Prostate gland (tissue), 2 donors: Measurements from ENCODE around the gene TRAPPC6A.

Experiments
- POLR2A ChIP-seq: fragments of 450-650 bp; IDR thresholded peaks from one replicate; pipeline ENCODE4 v1.6.1; 2016; ENCODE audit warnings: antibody characterized with exemption, mild to moderate bottlenecking
- TF ChIP-seq, protein P1 (sequence below), 4 experiments: fragments of 200-600 bp in 2 of 4; fragments of 450-650 bp in 2 of 4; sonication (generic) in 2 of 4; IDR thresholded peaks; 1 replicate in 3 of 4; 2 replicates in 1 of 4; pipeline ENCODE4 v1.5.1; 2016 to 2019; ENCODE audit warnings: antibody characterized with exemption in 4 of 4, mild to moderate bottlenecking in 2 of 4, moderate library complexity in 2 of 4

DNA sequence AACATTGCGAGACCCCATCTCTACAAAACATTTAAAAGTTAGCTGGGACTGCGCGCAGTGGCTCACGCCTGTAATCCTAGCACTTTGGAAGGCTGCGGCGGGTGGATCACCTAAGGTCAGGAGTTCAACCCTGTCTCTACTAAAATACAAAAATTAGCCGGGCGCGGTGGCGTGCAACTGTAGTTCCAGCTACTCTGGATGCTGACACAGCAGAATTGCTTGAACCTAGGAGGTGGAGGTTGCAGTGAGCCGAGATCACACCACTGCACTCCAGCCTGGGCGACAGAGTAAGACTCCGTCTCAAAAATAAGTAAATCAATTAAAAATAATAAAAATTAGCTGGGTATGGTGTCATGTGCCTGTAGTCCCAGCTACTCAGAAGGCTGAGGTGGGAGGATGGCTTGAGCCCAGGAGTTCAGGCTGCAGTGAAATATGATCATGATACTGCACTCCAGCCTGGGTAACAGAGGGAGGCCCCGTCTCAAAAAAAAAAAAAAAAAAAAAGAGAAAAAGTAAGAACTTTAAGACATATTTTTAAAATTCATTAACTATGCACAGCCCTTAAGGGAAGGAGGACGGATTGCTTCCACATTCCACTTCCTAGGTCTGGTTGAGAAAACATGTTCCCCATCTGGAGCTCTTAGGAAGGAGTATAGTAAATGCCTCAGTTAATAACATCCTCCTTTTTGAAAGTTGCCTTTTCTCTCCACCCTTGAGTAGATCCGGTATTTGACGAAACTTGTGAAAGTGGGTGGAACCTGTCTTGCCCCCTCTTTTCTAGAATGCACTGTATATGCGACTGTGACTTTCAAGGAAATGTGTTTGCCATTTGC is 41.1 kb upstream of the TRAPPC6A start:
- TF ChIP-seq, protein P1, sequence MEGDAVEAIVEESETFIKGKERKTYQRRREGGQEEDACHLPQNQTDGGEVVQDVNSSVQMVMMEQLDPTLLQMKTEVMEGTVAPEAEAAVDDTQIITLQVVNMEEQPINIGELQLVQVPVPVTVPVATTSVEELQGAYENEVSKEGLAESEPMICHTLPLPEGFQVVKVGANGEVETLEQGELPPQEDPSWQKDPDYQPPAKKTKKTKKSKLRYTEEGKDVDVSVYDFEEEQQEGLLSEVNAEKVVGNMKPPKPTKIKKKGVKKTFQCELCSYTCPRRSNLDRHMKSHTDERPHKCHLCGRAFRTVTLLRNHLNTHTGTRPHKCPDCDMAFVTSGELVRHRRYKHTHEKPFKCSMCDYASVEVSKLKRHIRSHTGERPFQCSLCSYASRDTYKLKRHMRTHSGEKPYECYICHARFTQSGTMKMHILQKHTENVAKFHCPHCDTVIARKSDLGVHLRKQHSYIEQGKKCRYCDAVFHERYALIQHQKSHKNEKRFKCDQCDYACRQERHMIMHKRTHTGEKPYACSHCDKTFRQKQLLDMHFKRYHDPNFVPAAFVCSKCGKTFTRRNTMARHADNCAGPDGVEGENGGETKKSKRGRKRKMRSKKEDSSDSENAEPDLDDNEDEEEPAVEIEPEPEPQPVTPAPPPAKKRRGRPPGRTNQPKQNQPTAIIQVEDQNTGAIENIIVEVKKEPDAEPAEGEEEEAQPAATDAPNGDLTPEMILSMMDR (IDR thresholded peaks at IDR 0.05), result no peak
- TF ChIP-seq POLR2A, result no peak
